ENCODE measurements around the gene PGRMC2.

PGRMC2 gene

DNA sequence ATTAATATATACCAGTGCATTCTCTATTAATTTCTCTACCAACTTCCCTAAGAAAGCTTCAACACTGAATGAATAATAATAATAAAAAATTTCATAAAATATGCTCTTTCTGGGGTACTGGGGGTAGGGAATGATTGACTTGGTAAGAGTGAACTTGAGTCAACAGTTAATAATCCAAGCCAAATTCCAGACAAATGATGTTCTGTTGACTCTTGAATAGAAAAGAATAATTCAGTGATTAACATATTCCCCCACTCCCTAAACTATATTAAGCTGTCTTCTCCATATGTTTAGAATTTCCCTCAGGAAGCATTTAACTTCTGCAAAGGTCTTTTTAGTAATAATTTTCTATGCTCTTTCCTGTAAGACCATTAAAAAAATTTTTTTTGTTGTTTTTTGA, 12.3 kb downstream of the PGRMC2 start:
- TF ChIP-seq ESRRG (CRISPR knock-in tag; IDR thresholded peaks at IDR 0.05): no peak
- no peak for TF ChIP-seq ZNF70 (CRISPR knock-in tag; IDR thresholded peaks at IDR 0.05)
- no peak for TF ChIP-seq ZFP30 (CRISPR knock-in tag; IDR thresholded peaks at IDR 0.05)
- TF ChIP-seq, protein P1, sequence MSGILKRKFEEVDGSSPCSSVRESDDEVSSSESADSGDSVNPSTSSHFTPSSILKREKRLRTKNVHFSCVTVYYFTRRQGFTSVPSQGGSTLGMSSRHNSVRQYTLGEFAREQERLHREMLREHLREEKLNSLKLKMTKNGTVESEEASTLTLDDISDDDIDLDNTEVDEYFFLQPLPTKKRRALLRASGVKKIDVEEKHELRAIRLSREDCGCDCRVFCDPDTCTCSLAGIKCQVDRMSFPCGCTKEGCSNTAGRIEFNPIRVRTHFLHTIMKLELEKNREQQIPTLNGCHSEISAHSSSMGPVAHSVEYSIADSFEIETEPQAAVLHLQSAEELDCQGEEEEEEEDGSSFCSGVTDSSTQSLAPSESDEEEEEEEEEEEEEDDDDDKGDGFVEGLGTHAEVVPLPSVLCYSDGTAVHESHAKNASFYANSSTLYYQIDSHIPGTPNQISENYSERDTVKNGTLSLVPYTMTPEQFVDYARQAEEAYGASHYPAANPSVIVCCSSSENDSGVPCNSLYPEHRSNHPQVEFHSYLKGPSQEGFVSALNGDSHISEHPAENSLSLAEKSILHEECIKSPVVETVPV (CRISPR knock-in tag; IDR thresholded peaks at IDR 0.05): no peak
- TF ChIP-seq BACH2 (CRISPR knock-in tag; IDR thresholded peaks at IDR 0.05; ENCODE audit: borderline replicate concordance): no peak
- TF ChIP-seq, protein P2, sequence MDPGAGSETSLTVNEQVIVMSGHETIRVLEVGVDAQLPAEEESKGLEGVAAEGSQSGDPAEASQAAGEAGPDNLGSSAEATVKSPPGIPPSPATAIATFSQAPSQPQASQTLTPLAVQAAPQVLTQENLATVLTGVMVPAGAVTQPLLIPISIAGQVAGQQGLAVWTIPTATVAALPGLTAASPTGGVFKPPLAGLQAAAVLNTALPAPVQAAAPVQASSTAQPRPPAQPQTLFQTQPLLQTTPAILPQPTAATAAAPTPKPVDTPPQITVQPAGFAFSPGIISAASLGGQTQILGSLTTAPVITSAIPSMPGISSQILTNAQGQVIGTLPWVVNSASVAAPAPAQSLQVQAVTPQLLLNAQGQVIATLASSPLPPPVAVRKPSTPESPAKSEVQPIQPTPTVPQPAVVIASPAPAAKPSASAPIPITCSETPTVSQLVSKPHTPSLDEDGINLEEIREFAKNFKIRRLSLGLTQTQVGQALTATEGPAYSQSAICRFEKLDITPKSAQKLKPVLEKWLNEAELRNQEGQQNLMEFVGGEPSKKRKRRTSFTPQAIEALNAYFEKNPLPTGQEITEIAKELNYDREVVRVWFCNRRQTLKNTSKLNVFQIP (CRISPR knock-in tag; IDR thresholded peaks at IDR 0.05; ENCODE audit: borderline replicate concordance, low read depth): no peak
- TF ChIP-seq, protein P3, sequence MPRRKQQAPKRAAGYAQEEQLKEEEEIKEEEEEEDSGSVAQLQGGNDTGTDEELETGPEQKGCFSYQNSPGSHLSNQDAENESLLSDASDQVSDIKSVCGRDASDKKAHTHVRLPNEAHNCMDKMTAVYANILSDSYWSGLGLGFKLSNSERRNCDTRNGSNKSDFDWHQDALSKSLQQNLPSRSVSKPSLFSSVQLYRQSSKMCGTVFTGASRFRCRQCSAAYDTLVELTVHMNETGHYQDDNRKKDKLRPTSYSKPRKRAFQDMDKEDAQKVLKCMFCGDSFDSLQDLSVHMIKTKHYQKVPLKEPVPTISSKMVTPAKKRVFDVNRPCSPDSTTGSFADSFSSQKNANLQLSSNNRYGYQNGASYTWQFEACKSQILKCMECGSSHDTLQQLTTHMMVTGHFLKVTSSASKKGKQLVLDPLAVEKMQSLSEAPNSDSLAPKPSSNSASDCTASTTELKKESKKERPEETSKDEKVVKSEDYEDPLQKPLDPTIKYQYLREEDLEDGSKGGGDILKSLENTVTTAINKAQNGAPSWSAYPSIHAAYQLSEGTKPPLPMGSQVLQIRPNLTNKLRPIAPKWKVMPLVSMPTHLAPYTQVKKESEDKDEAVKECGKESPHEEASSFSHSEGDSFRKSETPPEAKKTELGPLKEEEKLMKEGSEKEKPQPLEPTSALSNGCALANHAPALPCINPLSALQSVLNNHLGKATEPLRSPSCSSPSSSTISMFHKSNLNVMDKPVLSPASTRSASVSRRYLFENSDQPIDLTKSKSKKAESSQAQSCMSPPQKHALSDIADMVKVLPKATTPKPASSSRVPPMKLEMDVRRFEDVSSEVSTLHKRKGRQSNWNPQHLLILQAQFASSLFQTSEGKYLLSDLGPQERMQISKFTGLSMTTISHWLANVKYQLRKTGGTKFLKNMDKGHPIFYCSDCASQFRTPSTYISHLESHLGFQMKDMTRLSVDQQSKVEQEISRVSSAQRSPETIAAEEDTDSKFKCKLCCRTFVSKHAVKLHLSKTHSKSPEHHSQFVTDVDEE (CRISPR knock-in tag; IDR thresholded peaks at IDR 0.05): no peak
- no peak for TF ChIP-seq ARNTL (CRISPR knock-in tag; IDR thresholded peaks at IDR 0.05; ENCODE audit: borderline replicate concordance, low read depth)
- no peak for TF ChIP-seq ISL1 (CRISPR knock-in tag; IDR thresholded peaks at IDR 0.05)
- no peak for TF ChIP-seq ZFP3 (CRISPR knock-in tag; IDR thresholded peaks at IDR 0.05)
- no peak for TF ChIP-seq GLIS3 (CRISPR knock-in tag; IDR thresholded peaks at IDR 0.05)
- TF ChIP-seq SNAI2 (CRISPR knock-in tag; IDR thresholded peaks at IDR 0.05): no peak
- TF ChIP-seq RARB (CRISPR knock-in tag; IDR thresholded peaks at IDR 0.05): no peak
- no peak for TF ChIP-seq ZNF8 (CRISPR knock-in tag; IDR thresholded peaks at IDR 0.05)

DNA sequence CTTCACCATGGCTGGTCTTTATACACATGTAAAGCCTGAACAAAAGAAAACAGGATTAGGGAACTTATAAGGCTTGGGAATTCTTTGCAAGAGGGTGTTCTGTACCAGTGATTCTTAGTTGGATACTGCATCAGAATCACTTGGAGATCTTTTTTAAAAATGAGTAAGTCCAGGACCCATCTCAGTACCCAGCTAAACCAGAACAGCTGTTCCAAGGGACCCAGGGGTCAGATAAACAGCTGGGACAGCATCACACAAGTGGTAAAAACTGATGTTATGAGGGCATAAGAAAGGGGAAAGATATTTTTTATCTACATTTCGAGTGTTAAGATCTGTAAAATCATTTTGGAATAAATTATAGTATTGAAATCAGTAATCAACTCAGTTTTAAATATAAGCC, 16.1 kb downstream of the PGRMC2 start:
- TF ChIP-seq ZFP3 (CRISPR knock-in tag; IDR thresholded peaks at IDR 0.05) (no peak), GLIS3 (CRISPR knock-in tag; IDR thresholded peaks at IDR 0.05) (no peak)

More for the DNA sequence above, 12.3 kb downstream of the PGRMC2 start:
- peak; percentile 40; the same call in 2 of the 3 replicates for ATAC-seq

DNA sequence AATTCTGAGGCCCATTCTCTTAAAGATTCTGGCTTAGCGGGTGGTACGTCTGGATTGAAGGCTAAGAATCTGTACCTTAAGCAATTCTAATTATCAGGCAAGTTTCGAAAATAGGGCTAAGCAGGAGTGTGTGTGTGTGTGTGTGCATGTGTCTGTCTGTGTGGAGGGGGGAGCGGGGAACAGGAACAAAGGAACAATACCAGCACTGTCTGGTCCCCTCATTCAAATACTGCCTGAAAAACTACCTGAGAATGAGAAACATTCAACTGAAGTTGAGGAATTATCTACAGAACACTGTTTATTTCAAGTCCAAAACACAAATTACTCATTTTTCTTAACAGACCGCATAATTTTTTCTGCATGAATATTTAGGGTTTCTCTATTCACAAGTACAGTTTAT, 18.6 kb downstream of the PGRMC2 start:
- no peak for ATAC-seq
- TF ChIP-seq GLIS3 (CRISPR knock-in tag; IDR thresholded peaks at IDR 0.05) (no peak), ZNF8 (CRISPR knock-in tag; IDR thresholded peaks at IDR 0.05) (no peak), ZFP30 (CRISPR knock-in tag; IDR thresholded peaks at IDR 0.05) (no peak), RARB (CRISPR knock-in tag; IDR thresholded peaks at IDR 0.05) (no peak), ZFP3 (CRISPR knock-in tag; IDR thresholded peaks at IDR 0.05) (no peak), ARNTL (CRISPR knock-in tag; IDR thresholded peaks at IDR 0.05; ENCODE audit: borderline replicate concordance, low read depth) (no peak), ZNF565 (CRISPR knock-in tag; conservative IDR thresholded peaks at IDR 0.05; ENCODE audit: low read depth) (no peak), ZNF70 (CRISPR knock-in tag; IDR thresholded peaks at IDR 0.05) (no peak), SNAI2 (CRISPR knock-in tag; IDR thresholded peaks at IDR 0.05) (no peak), CSDC2 (CRISPR knock-in tag; IDR thresholded peaks at IDR 0.05) (no peak), ZC3H10 (CRISPR knock-in tag; IDR thresholded peaks at IDR 0.05) (no peak), OSR1 (CRISPR knock-in tag; IDR thresholded peaks at IDR 0.05) (no peak), TCF4 (CRISPR knock-in tag; IDR thresholded peaks at IDR 0.05; ENCODE audit: borderline replicate concordance) (no peak)
- TF ChIP-seq, protein P4, sequence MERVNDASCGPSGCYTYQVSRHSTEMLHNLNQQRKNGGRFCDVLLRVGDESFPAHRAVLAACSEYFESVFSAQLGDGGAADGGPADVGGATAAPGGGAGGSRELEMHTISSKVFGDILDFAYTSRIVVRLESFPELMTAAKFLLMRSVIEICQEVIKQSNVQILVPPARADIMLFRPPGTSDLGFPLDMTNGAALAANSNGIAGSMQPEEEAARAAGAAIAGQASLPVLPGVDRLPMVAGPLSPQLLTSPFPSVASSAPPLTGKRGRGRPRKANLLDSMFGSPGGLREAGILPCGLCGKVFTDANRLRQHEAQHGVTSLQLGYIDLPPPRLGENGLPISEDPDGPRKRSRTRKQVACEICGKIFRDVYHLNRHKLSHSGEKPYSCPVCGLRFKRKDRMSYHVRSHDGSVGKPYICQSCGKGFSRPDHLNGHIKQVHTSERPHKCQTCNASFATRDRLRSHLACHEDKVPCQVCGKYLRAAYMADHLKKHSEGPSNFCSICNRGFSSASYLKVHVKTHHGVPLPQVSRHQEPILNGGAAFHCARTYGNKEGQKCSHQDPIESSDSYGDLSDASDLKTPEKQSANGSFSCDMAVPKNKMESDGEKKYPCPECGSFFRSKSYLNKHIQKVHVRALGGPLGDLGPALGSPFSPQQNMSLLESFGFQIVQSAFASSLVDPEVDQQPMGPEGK (CRISPR knock-in tag; IDR thresholded peaks at IDR 0.05; ENCODE audit: borderline replicate concordance): no peak
- TF ChIP-seq, protein P3 (CRISPR knock-in tag; IDR thresholded peaks at IDR 0.05): no peak
- TF ChIP-seq, protein P5, sequence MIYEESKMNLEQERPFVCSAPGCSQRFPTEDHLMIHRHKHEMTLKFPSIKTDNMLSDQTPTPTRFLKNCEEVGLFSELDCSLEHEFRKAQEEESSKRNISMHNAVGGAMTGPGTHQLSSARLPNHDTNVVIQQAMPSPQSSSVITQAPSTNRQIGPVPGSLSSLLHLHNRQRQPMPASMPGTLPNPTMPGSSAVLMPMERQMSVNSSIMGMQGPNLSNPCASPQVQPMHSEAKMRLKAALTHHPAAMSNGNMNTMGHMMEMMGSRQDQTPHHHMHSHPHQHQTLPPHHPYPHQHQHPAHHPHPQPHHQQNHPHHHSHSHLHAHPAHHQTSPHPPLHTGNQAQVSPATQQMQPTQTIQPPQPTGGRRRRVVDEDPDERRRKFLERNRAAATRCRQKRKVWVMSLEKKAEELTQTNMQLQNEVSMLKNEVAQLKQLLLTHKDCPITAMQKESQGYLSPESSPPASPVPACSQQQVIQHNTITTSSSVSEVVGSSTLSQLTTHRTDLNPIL (CRISPR knock-in tag; IDR thresholded peaks at IDR 0.05; ENCODE audit: low read depth): no peak
- TF ChIP-seq, protein P2 (CRISPR knock-in tag; IDR thresholded peaks at IDR 0.05; ENCODE audit: borderline replicate concordance, low read depth): no peak

More for the DNA sequence above, 16.1 kb downstream of the PGRMC2 start:
- ATAC-seq: no peak
